Measurements from ENCODE around the gene STK32C.

- TF ChIP-seq, protein P1, sequence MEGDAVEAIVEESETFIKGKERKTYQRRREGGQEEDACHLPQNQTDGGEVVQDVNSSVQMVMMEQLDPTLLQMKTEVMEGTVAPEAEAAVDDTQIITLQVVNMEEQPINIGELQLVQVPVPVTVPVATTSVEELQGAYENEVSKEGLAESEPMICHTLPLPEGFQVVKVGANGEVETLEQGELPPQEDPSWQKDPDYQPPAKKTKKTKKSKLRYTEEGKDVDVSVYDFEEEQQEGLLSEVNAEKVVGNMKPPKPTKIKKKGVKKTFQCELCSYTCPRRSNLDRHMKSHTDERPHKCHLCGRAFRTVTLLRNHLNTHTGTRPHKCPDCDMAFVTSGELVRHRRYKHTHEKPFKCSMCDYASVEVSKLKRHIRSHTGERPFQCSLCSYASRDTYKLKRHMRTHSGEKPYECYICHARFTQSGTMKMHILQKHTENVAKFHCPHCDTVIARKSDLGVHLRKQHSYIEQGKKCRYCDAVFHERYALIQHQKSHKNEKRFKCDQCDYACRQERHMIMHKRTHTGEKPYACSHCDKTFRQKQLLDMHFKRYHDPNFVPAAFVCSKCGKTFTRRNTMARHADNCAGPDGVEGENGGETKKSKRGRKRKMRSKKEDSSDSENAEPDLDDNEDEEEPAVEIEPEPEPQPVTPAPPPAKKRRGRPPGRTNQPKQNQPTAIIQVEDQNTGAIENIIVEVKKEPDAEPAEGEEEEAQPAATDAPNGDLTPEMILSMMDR (conservative IDR thresholded peaks at IDR 0.05), result no peak
- no peak for TF ChIP-seq EZH2 (IDR thresholded peaks at IDR 0.05; ENCODE audit: low read depth)
Observed at GRCh38 chr10:132240581-132240980, 67.2 kb downstream of the STK32C start.
